Frontal cortex (tissue), 4 donors: ENCODE results near the gene AKR1C8. TPM values are rescaled to one million over a fixed set of nuclear protein-coding genes. Genes with fewer than 3 reads are reported as not detected.
"Not testable (repeated sequence)": the region's sequence is repeated elsewhere in the genome, so short reads cannot be mapped to it uniquely, and the experiment has no call there.

Source experiments
- DNase-seq, 2 donors: peaks; one replicate each; pipeline ENCODE4 v3.0.0; 2012; ENCODE audit warnings: low spot score in 2 of 2
- FAIRE-seq: peaks from 2 replicates; lab custom pipeline; 2012; peaks lifted over from hg19 to GRCh38; lab: Jason Lieb, UNC
- total RNA-seq: library from RNA; depleted of rRNA; stranded (reverse); fragments of >200 nt; gene quantifications from one replicate; pipeline ENCODE4 v1.2.3, GENCODE V29; 2014
- donor health status: control.
- donor health status: control.
- donor health status: control.

The AKR1C8 gene
- total RNA-seq, 1 donor from 2014 or later = not detected

DNA sequence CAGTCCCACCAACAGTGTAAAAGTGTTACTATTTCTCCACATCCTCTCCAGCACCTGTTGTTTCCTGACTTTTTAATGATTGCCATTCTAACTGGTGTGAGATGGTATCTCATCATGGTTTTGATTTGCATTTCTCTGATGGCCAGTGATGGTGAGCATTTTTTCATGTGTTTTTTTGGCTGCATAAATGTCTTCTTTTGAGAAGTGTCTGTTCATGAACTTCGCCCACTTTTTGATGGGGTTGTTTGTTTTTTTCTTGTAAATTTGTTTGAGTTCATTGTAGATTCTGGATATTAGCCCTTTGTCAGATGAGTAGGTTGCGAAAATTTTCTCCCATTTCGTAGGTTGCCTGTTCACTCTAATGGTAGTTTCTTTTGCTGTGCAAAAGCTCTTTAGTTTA is 9.4 kb downstream of the AKR1C8 start:
- not testable (repeated sequence) for DNase-seq, FAIRE-seq

GRCh38 chr10:5168897-5169420 is 16.0 kb downstream of the AKR1C8 start:
- no peak for FAIRE-seq
- no peak for DNase-seq

- FAIRE-seq = no peak
These were observed 19.2 kb downstream of the AKR1C8 start for GRCh38 chr10:5165738-5166137.

DNA sequence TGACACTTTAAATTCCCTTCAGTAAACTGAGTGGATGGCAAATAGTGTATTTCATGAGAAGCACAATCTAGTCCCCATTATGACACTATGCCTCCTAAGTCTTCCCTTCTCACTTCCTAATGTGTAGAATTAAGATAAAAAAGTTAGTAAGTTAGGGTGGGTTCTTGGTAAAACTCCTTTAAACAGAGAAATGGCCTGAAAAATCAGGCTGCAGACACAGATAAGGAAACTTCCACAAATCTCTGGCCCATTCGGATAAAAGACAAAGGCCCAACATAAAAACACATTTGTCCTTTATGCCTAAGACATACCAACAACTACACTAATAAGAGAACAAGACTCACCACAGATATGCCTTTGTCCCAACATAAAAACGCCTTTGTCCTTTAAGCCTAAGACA is 21.5 kb downstream of the AKR1C8 start:
- no peak for DNase-seq
- FAIRE-seq = no peak

More at GRCh38 chr10:5165738-5166137, 19.2 kb downstream of the AKR1C8 start:
- DNase-seq = no peak

DNA sequence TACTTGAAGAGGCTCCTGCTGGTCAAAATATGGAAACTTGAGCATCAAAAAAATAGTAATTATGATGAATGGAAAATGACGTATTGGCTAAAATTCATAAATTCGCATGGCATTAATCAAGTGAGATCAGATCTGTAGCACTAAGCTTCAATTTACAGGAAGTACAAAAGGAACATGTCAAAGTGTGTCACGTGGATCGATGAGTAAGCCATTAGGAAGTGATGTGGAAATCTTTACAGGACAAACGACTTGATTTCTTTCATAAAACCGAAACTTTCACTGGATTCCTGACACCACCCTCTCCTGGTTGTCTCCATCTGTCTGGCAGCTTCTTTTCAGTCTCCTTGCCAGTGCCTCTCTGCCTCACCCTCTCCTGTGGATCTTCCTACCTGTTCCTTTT is 25.8 kb downstream of the AKR1C8 start:
- no peak for DNase-seq
- FAIRE-seq = no peak

DNA sequence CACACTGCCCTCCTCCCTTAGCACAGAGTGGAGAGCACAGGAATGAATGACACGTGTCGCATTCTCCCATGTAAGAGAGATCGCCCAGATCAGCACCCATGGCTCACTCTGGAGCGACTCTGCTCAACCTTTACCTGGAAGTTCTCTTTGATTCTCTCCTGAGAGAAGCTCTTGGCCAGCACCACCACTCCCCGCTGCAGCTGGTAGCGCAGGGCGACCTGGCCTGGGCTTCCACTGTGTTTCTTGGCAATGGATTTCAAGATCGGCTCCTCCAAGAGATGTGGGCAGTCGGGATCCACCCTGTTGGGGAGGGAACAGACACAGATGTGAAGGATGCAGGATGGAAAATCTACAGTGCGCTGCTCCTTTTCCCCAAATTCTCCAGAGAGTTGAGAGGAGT is 27.4 kb downstream of the AKR1C8 start:
- DNase-seq (no peak), FAIRE-seq (no peak)

- DNase-seq (no peak), FAIRE-seq (no peak)
These were observed 29.0 kb downstream of the AKR1C8 start for GRCh38 chr10:5155951-5156350.

- no peak for FAIRE-seq
- DNase-seq = no peak
These were observed 33.9 kb downstream of the AKR1C8 start for GRCh38 chr10:5151076-5151475.

DNA sequence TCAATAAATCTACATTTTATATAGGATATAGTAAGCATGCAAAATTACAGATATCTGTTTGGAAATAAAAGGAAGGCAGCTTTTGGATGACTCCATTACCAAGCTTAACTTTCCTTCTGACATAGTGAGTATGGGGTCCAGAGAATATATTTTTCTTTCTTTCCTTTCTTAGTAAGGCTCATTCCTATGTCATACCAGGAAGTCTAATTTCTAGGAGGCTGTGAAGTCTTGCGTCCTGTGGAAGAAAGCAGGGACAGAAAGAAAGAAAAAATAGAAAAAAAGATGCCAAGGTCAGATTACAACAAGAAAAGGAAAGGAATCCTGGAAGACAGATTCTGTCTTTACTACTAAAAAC is 36.3 kb downstream of the AKR1C8 start:
- FAIRE-seq = no peak

DNA sequence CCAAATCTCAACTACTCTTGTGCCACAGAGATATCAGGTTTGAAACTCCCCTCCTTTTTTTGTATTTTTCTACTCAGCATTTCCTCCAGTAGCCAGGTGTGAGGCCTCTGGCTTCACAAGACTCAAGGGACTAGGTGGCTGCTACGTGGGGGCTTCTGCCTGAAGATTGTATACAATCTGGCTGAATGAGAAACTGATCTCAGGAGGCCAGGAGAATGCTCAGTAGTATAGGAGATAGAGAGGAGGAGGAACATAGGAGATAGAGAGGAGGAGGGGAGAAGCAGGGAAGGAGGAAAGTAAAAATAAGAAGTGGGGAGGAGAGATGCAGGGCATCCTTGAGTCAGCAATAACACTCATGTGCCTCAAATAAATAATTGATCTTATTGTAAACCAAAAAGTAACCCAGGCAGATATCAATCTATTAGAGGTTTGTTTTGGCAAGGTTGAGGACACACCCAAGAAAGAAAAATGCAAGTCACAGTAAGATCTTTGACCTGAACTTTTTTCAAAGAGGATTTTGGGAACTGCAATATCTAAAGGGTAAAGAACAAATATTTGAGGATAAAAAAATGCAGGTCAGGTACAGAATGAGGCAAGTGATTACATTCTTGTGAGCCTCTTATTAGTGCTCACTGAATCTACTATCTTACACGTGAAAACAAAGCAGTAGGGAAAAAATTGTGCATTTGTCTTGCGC is 36.8 kb downstream of the AKR1C8 start:
- DNase-seq (no peak), FAIRE-seq (no peak)

More for the DNA sequence above, 36.3 kb downstream of the AKR1C8 start:
- DNase-seq = no peak

DNA sequence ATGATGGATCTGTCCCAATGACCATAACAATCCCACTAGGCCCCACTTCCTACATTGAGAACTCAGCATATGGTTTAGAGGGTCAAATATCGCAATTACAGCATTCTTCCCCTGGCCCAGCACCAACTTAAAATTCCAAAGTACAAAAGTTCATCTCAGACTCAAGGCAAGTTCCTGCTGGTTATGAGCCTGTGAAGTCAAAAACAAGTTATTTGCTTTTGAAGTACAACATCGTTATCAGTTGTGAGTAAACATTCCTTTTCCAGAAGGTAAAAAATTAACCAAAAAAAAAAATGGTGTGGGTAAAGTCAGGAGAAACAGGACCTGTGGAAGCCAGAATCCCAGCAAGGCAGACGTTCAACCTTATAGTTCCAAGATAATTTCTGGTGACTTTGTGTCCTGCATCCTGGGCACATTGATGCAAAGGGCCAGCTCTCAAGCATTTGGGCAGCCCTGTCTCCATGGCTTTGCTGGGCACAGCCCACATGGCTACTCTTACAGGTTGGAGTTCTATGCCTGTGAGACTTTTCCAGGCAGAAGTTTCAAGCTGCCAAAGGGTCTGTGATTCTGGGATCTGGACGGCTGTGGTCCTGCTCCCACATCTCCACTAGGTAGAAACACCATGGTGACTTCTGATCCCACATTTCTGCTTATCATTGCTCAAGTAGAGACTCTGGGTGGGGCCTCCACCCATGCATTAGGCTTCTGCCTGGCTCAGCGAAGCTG is 37.5 kb downstream of the AKR1C8 start:
- FAIRE-seq (no peak), DNase-seq (no peak)

- no peak for FAIRE-seq
- no peak for DNase-seq
These were observed 38.1 kb downstream of the AKR1C8 start for GRCh38 chr10:5146920-5147254.

- FAIRE-seq (no peak), DNase-seq (no peak)
These were observed 41.8 kb downstream of the AKR1C8 start for GRCh38 chr10:5143137-5143536.

DNA sequence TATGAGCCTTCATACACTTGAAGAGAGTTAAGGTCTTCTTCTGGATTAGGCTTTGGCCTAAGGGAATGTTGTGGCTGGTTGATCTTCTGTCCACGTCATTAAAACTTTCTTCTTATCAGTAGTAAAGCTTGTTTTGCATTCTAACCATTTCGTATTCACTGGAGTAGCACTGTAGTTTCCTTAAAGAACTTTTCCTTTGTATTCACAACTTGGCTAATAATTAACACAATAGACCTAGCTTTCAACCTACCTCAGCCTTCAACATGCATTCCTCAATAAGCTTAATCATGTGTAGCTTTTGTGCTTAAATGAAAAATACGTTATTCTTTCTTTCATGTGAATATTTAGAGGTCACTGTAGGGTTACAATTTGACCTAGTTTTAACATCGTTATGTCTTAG is 42.8 kb downstream of the AKR1C8 start:
- DNase-seq (no peak), FAIRE-seq (no peak)

DNA sequence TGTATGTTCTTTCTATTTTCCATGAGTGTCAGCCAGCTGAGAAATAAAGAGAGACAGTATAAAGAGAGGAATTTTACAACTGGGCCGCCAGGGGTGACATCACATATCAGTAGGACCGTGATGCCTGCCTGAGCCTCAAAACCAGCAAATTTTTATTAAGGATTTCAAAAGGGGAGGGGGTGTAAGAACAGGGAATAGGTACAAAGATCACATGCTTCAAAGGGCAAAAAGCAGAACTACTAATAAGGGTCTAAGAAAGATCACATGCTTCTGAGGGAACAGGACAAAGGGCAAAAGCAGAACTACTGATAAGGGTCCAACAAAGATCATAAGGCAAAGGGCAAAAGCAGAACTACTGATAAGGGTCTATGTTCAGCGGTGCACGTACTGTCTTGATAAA is 47.3 kb downstream of the AKR1C8 start:
- not testable (repeated sequence) for DNase-seq, FAIRE-seq

GRCh38 chr10:5136468-5137087 is 48.4 kb downstream of the AKR1C8 start:
- DNase-seq = no peak
- FAIRE-seq = no peak

GRCh38 chr10:5135581-5135980 is 49.4 kb downstream of the AKR1C8 start:
- FAIRE-seq (no peak), DNase-seq (no peak)

- FAIRE-seq (no peak), DNase-seq (no peak)
These were observed 59.5 kb downstream of the AKR1C8 start for GRCh38 chr10:5125315-5126044.

- FAIRE-seq = no peak
- DNase-seq = no peak
These were observed 61.1 kb downstream of the AKR1C8 start for GRCh38 chr10:5123886-5124285.

- not testable (repeated sequence) for DNase-seq, FAIRE-seq
These were observed 65.0 kb downstream of the AKR1C8 start for GRCh38 chr10:5119997-5120396.
